ENCODE results near the gene DCAF6. TPM values are rescaled to one million over a fixed set of nuclear protein-coding genes. Genes with fewer than 3 reads are reported as not detected.

The DCAF6 gene
- total RNA-seq, 1 donor from 2014 or later: 80.5 TPM

DNA sequence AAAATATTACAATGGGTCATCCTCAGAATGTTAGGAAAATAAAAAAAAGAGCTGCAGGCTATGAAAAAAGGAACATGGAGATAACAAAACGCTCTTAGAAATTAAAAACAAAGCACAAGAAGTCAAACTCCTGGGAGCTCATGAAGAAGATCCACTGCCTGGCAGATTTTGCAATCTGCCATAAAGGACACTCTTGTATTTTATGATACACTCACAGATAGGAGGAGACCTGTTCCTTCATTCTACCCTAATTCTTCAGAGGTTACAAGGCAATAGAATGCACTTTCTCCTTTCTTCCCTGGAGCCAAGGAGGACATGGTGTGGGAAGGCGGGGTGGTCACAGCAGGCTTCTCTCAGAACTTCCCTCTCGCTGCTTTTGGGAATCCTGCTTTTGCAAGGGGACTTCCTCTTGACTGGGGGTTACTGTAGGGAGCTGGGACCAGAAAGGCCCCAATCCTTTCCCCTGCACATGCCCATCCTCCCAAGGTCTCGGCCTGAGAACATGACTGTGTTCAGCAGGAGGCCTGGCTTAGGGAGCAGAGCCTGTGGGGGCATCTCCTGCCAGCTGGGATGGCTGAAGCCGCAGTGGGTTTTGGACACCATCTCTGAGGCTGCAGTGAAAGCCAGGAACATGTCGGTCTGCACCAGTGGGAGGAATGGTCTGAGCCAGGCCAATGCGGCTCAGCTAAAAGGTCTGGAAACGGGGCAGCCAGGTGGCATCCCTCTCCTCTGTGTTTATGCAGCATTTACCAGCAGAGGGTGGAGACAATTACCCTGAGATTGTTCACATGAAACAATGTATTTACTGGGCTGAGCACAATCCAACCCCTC lies 155.5 kb downstream of the DCAF6 start:
- Histone ChIP-seq H3K27ac (no peak overlapping the region), H3K36me3 (peaks cover 0 to 20% of the 10 kb centered on the region in 2 donors), H3K4me1 (peaks cover 8% of the 10 kb centered on the region), H3K27me3 (no peaks in the 10 kb centered on the region), H3K9me3 (no peaks in the 10 kb centered on the region), H3K4me3 (no peak overlapping the region)
- DNase-seq (ENCODE audit: extremely low spot score in 2 of 2): peak; percentile 52 to 84
- TF ChIP-seq, protein P1, sequence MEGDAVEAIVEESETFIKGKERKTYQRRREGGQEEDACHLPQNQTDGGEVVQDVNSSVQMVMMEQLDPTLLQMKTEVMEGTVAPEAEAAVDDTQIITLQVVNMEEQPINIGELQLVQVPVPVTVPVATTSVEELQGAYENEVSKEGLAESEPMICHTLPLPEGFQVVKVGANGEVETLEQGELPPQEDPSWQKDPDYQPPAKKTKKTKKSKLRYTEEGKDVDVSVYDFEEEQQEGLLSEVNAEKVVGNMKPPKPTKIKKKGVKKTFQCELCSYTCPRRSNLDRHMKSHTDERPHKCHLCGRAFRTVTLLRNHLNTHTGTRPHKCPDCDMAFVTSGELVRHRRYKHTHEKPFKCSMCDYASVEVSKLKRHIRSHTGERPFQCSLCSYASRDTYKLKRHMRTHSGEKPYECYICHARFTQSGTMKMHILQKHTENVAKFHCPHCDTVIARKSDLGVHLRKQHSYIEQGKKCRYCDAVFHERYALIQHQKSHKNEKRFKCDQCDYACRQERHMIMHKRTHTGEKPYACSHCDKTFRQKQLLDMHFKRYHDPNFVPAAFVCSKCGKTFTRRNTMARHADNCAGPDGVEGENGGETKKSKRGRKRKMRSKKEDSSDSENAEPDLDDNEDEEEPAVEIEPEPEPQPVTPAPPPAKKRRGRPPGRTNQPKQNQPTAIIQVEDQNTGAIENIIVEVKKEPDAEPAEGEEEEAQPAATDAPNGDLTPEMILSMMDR (IDR thresholded peaks at IDR 0.05): no peak
- TF ChIP-seq POLR2AphosphoS5 (IDR thresholded peaks at IDR 0.05; ENCODE audit: insufficient read depth in 1 of 2, low read depth in 1 of 2): no peak
- no peak for TF ChIP-seq POLR2A (IDR thresholded peaks at IDR 0.05)
- intact Hi-C loops (cut with DNase I): no loop called here

- peaks cover 0 to 22% of the 10 kb centered on the region in 2 donors for H3K36me3 ChIP-seq
- no peaks in the 10 kb centered on the region for H3K9me3 ChIP-seq
- H3K27ac ChIP-seq: peak overlapping the region; percentile 18
- H3K4me3 ChIP-seq: no peak overlapping the region
- no peaks in the 10 kb centered on the region for H3K27me3 ChIP-seq
- TF ChIP-seq POLR2AphosphoS5 (IDR thresholded peaks at IDR 0.05; ENCODE audit: insufficient read depth in 1 of 2, low read depth in 1 of 2) (no peak), POLR2A (IDR thresholded peaks at IDR 0.05) (no peak)
- TF ChIP-seq, protein P1 (IDR thresholded peaks at IDR 0.05): no peak
- intact Hi-C loops (cut with DNase I): no loop called here
- peaks cover 8% of the 10 kb centered on the region for H3K4me1 ChIP-seq
- DNase-seq (ENCODE audit: extremely low spot score in 2 of 2): peak in 1 of 2 donors; percentile 80
Measured at GRCh38 chr1:168092566-168093355, 156.3 kb downstream of the DCAF6 start.

- peaks cover 8% of the 10 kb centered on the region for H3K4me1 ChIP-seq
- peak in 1 of 2 donors; percentile 34 for DNase-seq (ENCODE audit: extremely low spot score in 2 of 2)
- H3K4me3 ChIP-seq: no peak overlapping the region
- no peaks in the 10 kb centered on the region for H3K27me3 ChIP-seq
- TF ChIP-seq POLR2AphosphoS5 (IDR thresholded peaks at IDR 0.05; ENCODE audit: insufficient read depth in 1 of 2, low read depth in 1 of 2) (no peak), POLR2A (IDR thresholded peaks at IDR 0.05) (no peak)
- TF ChIP-seq, protein P1 (IDR thresholded peaks at IDR 0.05): no peak
- H3K9me3 ChIP-seq: no peaks in the 10 kb centered on the region
- H3K36me3 ChIP-seq: peaks cover 0 to 22% of the 10 kb centered on the region in 2 donors
- intact Hi-C loops (cut with DNase I): no loop called here
- no peak overlapping the region for H3K27ac ChIP-seq
Measured at GRCh38 chr1:168093616-168094015, 157.1 kb downstream of the DCAF6 start.

DNA sequence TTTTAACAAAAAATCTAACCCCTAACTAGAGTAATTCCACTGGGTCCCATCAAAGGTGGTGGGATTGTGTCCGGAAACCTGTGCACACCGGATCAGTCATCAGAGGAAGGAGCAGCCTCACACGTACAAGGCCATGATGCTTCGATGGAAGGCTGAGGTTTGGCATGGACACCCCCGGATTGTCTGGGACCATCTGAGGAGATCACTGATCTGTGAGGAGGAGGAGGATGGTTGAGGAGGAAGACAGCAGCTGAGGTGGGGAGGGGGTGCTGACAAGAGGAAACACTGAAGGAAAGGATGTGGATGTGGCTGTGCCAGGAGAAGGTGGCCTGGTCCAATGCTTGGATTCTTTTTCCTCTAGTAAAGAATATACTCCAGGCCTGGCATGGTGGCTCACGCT lies 159.0 kb downstream of the DCAF6 start:
- peaks cover 0 to 22% of the 10 kb centered on the region in 2 donors for H3K36me3 ChIP-seq
- TF ChIP-seq POLR2A (IDR thresholded peaks at IDR 0.05) (no peak), POLR2AphosphoS5 (IDR thresholded peaks at IDR 0.05; ENCODE audit: insufficient read depth in 1 of 2, low read depth in 1 of 2) (no peak)
- TF ChIP-seq, protein P1 (IDR thresholded peaks at IDR 0.05): no peak
- no peaks in the 10 kb centered on the region for H3K27me3 ChIP-seq
- H3K27ac ChIP-seq: no peak overlapping the region
- intact Hi-C loops (cut with DNase I): no loop called here
- no peak overlapping the region for H3K4me3 ChIP-seq
- H3K9me3 ChIP-seq: no peaks in the 10 kb centered on the region
- peak in 1 of 2 donors; percentile 43 for DNase-seq (ENCODE audit: extremely low spot score in 2 of 2)
- peaks cover 8% of the 10 kb centered on the region for H3K4me1 ChIP-seq

Data from vagina (tissue), 2 donors.